A204.1 (cell line): Measurements from ENCODE around the gene MAFF.
"Not testable (repeated sequence)": the region's sequence is repeated elsewhere in the genome, so short reads cannot be mapped to it uniquely, and the experiment has no call there.

Experiments used
- FAIRE-seq: peaks from 2 replicates; lab custom pipeline; 2012; peaks lifted over from hg19 to GRCh38; lab: Jason Lieb, UNC

MAFF gene

DNA sequence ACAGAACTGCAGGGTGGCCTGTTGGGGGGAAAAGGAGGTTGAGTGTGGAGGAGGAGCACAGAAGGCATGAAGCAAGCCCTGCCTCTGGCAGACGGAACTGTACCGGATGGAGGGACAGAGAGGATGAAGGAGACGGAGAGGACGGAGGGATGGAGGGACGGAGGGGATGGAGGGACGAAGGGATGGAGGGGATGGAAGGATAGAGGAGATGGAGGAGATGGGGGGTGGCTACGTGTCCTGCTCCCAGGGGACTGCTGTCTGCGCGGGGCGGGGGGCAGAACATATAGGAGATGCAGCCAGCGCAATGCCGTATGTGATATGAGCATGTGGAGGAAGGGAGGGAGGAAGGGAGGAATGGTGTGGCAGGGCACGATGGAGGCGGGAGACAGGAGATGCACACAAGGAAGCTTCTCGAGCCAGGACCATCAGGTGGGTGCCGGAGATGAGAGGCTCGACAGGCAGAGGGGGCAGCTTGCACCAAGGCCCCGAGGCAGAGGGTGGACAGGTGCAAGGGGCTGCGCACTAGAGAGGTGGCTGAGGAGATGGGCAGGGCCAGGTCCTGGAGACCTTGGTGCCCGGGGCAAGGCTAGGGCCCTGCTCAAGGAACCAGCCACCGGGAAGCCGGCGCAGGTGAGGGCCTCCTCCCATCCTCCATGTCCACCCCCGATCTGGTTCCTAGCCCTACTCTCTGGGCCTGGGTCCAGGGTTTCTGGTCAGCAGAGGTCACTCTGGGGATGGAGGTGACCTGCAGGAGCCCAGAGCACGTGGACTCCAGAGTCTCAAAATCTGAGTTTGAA, 25.3 kb downstream of the MAFF start:
- FAIRE-seq = no peak

DNA sequence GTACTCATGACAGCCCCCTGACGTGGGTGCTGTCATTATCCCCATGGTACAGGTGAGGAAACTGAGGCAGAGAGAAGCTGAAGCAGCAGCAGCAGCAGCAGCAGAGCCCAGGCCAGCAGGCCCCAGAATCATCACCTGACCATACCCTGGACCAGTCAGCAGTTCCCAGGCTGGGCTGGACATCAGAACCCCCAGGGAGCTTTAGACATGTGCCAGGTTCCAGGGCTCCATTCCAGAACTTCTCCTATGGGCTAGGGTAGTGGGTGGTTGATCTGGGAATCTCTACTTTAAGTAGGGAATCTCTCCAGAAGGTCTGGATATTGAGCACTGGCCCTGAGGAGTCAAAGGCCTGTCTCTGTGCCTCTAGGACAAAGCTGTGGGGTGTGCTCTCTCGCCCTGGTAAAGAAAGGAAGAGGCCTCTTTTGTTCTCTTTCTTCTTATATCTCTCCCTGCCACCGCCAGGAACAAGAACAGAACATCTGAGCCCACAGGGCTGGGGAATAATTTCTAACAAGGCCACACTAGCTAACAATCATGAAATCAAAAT, 26.6 kb downstream of the MAFF start:
- no peak for FAIRE-seq

DNA sequence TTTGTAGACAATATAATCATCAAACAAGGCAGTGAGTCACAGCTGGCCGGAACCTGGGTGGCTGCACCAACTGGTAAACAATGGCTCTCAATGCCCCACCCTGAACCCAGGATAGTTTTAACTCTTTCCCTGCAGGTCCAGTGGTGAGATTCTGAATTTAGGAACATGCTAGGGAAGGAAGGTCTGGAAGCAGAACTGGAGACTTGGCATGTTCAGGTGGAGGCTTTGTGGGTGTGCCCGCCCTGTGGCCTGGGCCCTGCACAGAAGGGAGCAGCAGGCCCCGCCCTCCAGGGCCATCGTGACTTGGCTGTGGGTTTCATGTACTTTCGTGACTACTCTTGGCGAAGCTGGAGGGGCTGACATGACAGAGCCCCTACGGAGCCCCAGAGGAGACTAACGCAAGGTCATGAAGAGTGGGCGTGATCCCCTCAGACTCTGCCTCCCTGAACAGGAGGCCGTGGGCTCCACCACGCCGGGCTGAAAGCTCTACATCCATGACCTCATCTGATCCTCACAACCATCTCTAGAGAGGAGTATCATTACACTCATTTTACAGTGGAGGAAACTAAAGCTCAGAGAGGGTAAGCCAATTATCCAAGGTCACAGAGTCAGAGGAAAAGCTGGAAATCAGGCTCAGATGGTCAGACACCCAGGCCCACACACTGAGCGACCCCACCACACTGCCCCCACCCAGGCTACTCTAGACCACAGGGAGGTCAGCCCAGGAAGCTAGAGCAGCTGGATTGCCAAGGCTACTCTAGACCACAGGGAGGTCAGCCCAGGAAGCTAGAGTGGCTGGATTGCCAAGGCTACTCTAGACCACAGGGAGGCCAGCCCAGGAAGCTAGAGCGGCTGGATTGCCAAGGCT, 27.3 kb downstream of the MAFF start:
- FAIRE-seq = no peak

DNA sequence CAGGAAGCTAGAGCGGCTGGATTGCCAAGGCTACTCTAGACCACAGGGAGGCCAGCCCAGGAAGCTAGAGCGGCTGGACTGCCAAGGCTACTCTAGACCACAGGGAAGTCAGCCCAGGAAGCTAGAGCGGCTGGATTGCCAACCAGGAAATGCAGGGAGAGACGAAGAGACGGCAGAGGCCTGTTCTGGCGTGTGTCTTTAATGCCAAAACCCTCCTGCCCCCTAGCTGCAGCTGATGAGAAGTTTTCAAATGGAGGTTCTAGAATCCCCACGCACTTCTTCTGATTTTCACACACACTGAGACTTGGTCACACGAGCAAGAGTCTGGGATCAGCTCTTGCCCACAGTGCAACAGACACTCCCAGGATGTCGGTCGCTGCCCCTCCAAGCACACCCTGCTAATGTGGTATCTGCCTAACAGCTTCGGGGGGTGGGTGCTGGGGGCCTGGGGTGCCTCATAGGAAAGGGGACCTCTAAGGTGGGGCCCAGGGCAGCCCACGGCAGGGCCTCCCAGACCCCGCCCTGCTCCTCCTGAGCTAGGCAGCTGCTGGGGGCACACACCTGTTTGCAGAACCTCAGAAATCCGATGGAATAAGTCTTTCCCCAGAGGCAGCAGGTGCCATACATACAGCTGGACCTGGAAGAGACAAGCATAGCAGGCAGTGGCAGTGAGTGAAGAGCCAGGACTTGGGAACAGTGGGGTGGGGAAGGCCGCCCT, 28.5 kb downstream of the MAFF start:
- FAIRE-seq = no peak

DNA sequence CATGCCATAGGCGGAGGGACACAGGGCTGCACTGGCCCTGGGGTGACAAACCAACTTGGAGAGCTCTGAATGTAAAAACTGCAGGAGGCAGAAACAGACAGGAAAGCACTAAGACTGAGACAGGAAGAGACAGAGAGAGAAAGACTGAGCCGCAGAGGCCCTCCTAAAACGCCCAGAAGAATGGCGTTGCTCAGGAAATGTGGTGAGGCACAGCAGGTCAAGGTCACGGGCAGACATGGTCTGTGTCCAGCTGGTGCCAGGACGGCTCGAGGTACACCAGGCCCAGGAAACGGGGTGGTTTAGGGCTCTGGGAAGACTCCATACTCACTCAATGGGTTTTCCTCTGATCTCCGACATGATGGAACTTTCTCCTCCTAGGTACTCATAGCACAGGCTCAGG, 29.1 kb downstream of the MAFF start:
- FAIRE-seq = no peak

DNA sequence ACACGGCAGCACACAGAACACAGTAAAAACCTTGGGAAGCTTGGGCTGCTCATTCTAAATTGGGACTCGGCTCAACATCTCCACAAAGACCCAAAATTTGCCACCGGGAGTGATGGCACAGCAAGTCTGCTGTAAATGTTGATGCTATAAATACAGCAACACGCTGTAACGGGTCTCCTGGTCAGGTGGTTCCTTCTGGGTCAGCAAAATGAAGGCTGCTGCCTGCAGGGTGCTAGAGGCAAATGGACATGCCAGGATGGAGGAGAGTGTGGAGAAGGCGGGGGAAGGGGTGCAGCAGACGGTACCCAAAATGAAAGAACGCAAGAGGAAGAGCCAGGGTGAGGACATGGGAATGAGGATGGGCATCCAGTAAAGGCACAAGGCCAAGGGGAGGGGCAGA, 30.4 kb downstream of the MAFF start:
- FAIRE-seq = no peak

DNA sequence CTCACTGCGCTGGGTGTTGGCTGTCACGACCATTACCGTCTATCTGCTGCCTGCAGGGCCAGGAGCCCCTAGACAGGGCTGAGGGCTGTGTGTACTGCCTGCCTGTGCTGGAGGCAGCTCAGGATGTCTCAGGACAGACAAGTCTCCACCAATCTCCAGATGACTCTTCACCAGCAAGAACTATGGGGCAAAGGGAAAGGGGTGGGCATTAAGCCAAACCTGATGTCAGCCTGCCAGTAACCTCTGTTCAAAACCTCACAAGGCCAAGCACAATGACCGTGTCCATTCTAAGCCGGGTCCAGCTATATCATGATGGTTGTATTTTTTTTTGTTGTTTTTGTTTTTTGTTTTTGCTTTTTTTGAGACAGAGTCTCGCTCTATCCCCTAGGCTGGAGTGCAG, 31.6 kb downstream of the MAFF start:
- no peak for FAIRE-seq

DNA sequence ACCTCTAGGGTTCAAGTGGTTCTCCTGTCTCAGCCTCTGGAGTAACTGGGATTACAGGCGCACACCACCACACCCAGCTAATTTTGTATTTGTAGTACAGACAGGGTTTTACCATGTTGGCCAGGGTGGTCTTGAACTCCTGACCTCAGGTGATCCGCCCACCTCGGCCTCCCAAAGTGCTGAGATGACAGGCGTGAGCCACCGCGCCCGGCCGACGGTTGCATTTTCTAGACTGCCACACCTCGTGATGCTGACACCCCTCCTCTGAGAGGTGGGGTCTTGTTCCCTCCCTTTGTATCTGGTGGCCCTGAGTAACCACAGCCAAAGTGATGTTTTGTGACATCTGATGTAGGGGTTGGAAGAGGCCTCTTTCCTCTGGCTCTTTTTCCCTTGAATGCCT, 32.1 kb downstream of the MAFF start:
- FAIRE-seq = not testable (repeated sequence)

DNA sequence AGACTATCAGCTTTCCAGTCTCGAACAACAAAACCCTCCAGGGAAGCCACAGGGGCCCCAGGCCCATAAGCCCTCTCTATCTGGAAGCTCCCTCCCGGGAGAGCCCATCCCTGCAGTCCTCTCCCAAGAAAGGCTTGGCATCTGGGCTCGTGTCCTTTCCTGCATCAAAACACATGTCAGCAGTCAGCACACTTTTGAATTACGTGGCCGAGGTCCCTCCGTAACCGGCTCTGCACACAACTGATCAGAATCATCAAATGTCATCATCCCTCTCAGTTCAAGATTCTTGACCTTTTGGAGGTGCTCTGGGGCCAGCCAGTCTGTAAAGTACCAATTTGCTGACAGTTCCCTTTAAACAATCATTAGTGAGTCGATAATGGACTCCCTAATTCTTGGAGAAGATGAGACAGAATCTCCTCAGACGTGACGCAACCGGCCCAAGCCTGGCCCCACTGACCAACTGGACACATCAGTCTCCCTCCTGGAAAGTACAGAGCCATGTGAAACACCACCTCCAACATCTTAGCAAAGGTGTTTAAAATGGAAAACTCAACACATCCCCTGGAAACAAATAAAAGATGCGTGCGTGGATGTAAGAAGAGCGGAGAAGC, 33.6 kb downstream of the MAFF start:
- FAIRE-seq = no peak

DNA sequence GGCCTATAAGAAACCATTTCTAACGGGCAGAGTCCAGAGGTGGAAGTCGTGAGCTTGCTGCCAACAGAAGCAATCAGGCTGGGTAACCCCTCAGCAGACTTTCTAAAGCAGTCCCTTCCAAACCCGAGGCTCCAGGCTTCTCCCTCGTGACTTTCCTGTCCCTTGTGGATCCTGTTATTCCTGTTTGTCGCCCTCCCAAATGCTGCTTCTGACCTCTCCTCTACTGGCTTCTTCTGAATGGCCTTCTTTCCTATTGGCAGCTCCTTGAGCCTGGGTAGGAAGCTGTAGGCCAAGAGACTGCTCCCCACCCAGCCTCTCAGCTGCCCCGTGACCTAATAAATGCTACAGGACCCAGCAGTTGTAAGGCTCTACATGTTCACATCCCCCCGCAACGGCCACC, 35.0 kb downstream of the MAFF start:
- FAIRE-seq = no peak

DNA sequence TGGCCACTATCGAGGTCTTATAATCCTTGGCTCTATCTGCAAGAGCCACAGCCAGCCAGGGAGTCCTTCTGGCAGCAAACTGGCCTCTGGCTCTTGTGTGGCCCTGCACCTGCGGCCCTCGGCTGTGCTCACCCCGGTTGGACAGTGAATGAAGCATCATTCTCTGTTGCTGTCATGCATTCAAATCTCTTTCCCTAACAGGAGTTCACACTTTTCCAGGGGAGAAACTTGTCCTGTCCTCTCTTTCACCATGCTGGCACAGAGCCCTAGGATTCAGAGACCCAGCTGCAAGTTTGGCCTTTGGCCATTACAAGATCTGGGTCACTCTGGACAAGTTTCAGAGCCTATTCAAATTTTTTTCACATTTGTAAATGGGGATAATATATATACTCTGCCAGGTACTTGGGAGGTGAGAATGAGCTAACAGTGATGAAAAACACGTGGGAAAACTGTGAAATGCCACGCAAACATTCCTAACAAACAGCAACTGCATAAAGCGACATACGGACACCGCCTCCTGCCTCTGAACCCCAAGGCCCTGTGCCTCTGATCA, 36.8 kb downstream of the MAFF start:
- FAIRE-seq = no peak

DNA sequence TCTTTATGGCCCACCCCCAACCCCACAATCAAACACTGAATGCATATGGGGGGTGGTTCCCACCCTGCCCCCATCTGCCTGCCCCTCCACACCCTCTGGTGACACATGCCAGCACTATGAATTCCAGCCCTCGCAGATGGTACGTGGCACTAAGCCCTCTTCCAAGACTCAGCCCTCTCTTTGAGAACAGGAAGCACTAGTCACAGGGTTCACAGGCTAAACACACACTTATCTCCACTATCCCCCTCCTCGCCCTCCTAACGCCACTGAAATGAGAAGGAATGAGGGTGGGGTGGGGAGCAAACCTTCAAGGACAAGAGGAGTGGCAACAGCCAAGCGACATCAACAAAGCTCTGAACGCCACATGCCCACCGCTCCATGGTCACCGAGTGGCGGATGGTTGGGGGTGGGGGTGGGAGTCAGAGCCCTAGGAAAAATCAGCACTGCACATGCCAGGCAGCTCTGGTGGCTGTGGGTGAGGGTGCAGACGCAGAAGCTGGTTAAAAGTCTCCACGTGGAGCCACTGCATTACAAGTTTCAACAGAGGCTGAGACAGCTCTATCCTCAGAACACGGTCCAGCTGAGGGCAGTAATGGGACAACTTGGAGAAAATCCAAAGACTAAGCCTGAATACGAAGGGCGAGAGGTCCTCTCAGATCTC, 37.4 kb downstream of the MAFF start:
- no peak for FAIRE-seq

DNA sequence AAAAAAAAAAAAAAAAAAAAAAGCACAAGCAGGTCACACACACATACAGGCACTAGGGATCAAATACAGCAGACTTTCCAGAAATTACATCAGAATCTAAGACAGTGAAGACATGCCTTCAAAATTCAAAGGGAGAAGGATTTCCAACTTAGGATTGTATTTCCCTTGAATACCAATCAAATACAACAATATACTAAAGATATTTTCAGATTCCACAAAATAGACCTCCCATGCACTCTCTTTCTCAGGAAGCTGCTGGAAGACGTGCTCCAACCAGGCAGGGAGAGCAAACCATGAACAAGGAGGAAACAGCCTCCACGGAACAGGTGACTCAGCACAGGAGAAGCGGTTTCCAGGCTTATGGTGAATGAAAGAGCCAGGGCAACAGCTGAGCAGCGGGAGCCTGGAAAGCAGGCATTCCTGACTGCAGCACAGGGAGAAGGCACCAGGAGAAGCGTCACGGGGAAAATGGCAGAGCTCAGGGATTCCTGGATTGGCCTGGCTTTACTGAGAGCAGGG, 39.0 kb downstream of the MAFF start:
- FAIRE-seq = no peak

DNA sequence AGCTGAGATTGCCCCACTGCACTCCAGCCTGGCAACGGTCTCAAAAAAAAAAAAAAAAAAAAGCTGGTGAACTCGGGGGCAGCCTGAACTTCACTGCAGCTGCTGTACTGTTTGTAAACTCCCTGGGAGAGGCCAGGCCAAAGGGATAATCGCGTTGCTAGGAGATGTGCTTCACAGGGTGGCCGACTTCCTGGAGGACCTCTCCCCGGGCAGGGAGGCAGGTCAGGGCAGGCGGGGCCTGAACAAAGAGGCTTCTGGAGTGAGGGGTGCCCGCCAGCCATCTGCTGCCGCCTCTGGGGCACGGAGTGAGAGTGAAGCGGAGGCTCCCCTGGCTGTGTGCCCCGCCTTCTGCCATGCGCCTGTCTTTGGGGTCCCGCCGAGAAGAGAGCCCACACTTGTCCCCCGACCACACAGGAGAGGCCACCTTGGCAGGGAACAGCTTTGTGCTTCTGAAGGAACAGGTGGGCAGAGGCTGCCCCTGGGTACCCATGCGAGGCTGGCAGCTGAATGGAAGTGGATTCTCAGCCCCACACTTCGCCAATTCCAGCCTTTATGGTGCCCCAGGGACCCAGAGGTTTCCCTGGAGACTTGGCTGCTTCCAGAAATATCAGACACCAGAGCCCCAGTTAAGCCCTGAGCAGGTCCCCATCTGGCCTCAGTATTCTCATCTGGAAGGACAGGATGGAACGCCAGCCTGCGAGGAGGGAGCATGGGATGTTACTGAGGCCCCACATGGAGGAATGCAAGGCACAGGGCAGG, 41.4 kb downstream of the MAFF start:
- FAIRE-seq = no peak

DNA sequence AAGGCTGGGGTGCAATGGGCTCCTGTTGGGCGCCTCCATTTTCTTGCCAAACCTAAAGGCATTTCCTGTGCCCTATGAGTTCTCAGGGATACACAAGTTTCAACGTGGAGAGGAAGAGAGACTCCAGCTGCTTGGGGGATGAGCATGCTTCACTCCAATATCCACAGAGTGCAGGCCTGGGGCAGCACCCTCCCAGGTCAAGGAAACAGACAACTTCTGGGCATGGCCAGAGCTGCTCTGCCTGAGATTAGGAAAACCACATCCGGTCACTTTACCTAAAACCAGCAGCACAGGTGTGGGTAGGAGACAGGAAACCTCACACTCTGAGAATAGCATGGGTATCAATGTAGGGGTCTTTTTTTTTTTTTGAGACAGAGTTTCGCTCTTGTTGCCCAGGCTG, 42.3 kb downstream of the MAFF start:
- FAIRE-seq = no peak

DNA sequence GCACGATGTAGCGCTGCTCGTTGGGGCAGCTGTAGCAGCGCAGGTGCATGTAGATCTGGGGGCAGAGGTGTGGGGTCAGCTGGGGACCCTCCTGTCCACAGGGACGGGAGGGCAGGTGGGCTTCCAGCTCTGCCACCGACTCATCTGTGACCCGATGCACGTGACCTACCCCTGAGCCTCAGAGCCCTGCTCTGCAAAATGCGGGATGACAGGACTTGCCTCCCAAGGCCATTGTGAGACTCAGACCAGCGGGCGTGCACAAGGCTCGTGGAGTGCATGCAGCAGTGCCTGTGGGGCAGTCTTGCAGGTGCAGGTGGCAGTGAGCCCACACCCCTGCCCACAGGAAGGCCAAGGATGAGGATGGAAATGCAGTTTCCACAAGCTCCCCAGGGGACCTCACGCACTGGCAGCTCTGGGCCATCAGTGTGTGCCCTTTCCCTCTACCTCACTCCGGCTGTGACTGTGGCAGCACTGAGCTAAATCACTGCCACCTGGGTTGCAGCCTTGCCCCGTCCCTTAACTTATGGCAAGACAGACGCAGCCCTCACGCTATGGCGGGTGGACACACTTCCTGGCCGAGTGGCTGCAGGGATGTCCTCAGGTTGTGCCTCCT, 44.4 kb downstream of the MAFF start:
- FAIRE-seq = no peak

DNA sequence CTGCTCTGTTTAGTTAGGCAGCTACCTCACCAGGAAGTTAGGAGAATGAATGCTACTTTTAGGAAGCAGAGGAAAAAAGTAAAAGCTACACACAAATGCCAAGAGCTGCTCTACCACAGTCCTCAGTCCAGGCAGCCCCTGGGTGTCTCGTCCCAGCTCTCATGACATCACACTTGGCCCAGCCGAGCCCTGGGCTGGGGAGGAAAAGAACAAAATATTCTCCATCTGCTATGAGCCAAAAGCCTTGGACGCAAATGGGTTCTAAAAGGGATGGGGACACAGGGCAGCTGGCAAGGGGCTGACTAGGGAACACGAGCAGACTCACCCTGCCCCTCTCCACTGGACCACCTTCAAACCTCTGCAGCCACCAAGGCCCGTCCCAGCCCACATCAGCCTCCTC, 44.9 kb downstream of the MAFF start:
- no peak for FAIRE-seq

DNA sequence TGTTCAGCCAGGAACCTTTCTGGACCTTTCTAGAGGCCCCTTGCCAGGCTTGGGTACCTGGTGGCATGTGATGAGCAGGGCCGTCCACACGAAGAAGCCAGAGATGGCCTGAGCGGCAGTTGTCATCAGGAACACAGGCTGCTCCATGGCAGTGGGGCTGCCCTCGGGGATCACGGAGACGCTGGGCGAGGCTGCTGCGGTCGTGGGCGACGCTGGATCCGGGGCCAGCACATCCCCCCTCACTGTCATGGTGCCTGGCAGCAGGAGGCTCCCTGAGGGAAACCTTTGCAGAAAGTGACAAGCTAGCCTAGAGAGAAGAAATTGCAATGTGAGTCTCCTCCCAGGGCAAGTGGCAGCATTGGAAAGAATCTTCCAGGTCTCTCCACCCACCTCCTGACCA, 45.9 kb downstream of the MAFF start:
- FAIRE-seq = no peak

DNA sequence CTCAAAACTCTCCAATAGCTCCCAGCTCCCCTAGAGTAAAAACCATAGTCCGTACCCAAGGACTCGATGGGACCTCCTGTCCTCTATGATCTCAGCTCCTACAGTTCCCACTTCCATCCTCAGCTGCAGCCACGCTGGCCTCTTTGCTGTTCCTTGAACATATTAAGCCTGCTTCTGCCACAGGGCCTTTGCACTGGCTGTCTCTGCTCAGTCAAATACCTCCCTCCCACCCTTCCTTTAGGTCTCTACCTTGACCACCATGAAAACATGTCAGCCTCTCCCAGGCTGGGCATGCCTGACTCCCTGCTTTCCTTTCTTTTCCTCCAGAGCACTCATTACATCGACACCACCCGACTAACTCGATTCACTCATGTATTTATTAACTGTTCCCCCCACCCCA, 46.5 kb downstream of the MAFF start:
- no peak for FAIRE-seq

DNA sequence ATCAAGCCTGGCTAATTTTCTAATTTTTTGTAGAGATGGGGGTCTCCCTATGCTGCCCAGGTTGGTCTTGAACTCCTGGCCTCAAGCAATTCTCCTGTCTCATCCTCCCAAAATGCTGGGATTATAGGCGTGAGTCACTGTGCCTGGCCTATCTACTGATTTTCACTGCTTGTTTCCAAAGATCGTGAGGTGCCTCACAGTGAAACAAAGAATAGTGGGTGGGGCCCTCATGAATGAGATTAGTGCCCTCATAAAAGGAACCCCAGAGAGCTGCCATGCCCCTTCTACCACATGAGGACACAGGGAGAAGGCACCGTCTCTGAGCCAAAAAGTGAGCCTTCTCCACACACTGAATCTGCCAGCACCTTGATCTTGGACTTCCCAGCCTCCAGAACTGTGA, 47.5 kb downstream of the MAFF start:
- FAIRE-seq = no peak
